Measurements from ENCODE around the gene SLC51A.

- no peak for TF ChIP-seq EZH2 (IDR thresholded peaks at IDR 0.05; ENCODE audit: low read length, missing control alignments)
- no peak for TF ChIP-seq CTCF (conservative IDR thresholded peaks at IDR 0.05 in 1 of 2, IDR thresholded peaks at IDR 0.05 in 1 of 2; ENCODE audit: low read depth in 1 of 2, low read length in 2 of 2)
Measured at GRCh38 chr3:196197524-196197923, 18.8 kb upstream of the SLC51A start.
